Transverse colon (tissue), 3 donors: ENCODE measurements around the gene LRRC63.

Experiments
- POLR2A ChIP-seq: fragments of 450-650 bp; IDR thresholded peaks from one replicate; pipeline ENCODE4 v1.6.1; 2016; ENCODE audit warnings: antibody characterized with exemption, mild to moderate bottlenecking, moderate library complexity
- TF ChIP-seq, protein P1 (sequence below), 5 experiments: fragments of 200-600 bp in 3 of 5; fragments of 450-650 bp in 2 of 5; sonication (generic) in 3 of 5; IDR thresholded peaks; 1 replicate in 2 of 5; 2 replicates in 3 of 5; pipeline ENCODE4 v1.5.1; 2016 to 2017; ENCODE audit warnings: antibody characterized with exemption in 5 of 5, inconsistent platforms in 3 of 5, mild to moderate bottlenecking in 2 of 5, moderate library complexity in 1 of 5

DNA sequence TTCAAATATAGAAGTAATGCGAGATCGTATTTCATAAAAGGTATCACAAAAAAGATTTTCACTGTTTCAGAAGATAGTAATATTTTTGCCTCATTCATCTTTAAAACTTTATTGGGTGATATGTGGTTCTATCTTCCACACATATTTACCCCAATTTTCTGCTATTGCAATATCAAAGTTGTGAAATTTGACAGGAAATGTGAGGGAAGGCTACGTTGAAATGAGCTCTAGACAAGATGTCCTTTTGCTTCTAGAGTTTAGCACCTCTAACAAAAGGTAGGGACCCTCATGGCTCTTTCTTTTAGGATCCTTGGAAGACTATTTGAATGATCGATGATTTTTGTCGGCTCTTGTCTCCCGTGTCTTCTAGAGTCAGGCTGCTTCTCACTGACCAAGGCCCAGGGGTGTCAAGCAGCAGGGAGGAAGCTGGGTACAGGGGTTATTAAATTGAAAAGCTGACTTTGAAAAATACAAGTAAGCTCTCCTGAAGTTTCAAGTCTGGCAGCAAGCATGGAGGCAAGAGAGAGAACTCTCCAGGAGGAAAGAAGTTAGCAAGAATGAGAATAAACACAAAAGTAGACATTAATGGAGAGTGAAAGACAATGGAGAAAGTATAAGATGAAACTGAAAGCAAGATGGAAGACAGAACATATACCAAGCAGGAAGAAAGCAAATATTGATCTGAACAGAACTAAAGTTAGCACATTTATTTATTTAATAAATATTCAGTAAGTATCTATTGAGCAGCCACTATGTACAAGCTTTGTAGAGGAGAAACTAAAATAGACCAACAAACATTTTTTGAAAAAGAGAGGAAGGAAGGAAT, 101.9 kb downstream of the LRRC63 start:
- TF ChIP-seq, protein P1, sequence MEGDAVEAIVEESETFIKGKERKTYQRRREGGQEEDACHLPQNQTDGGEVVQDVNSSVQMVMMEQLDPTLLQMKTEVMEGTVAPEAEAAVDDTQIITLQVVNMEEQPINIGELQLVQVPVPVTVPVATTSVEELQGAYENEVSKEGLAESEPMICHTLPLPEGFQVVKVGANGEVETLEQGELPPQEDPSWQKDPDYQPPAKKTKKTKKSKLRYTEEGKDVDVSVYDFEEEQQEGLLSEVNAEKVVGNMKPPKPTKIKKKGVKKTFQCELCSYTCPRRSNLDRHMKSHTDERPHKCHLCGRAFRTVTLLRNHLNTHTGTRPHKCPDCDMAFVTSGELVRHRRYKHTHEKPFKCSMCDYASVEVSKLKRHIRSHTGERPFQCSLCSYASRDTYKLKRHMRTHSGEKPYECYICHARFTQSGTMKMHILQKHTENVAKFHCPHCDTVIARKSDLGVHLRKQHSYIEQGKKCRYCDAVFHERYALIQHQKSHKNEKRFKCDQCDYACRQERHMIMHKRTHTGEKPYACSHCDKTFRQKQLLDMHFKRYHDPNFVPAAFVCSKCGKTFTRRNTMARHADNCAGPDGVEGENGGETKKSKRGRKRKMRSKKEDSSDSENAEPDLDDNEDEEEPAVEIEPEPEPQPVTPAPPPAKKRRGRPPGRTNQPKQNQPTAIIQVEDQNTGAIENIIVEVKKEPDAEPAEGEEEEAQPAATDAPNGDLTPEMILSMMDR (IDR thresholded peaks at IDR 0.05): no peak
- no peak for TF ChIP-seq POLR2A
